T1000 (cell line): ENCODE data around the gene DAPL1.
A peak's percentile ranks its signal among the peaks of the same experiment; 100 is the strongest.

Experiments
- DNase-seq: peaks from one replicate; lab custom pipeline; 2025; ENCODE audit warnings: mixed read lengths; lab: John Stamatoyannopoulos, UW

DAPL1 gene

GRCh38 chr2:158795195-158795924 lies at the start of gene DAPL1:
TSS of gene DAPL1 (plus strand) at chr2:158795317. CDS start at chr2:158795373, 56 bp downstream.
- DNase-seq, result no peak

- DNase-seq, result no peak
Observed at GRCh38 chr2:158745866-158746382, 49.2 kb upstream of the DAPL1 start.

- no peak for DNase-seq
Observed at GRCh38 chr2:158746488-158746887, 48.6 kb upstream of the DAPL1 start.

- DNase-seq, result no peak
Observed at GRCh38 chr2:158747281-158747680, 47.8 kb upstream of the DAPL1 start.

GRCh38 chr2:158748926-158749590 lies 46.1 kb upstream of the DAPL1 start:
- DNase-seq, result no peak

GRCh38 chr2:158750458-158751125 lies 44.5 kb upstream of the DAPL1 start:
- DNase-seq, result no peak

GRCh38 chr2:158753641-158754611 lies 41.2 kb upstream of the DAPL1 start:
- peak; percentile 26 for DNase-seq

- DNase-seq, result no peak
Observed at GRCh38 chr2:158755310-158756087, 39.6 kb upstream of the DAPL1 start.

GRCh38 chr2:158756331-158756730 lies 38.8 kb upstream of the DAPL1 start:
- no peak for DNase-seq

- DNase-seq, result no peak
Observed at GRCh38 chr2:158756976-158757375, 38.1 kb upstream of the DAPL1 start.

GRCh38 chr2:158760887-158761286 lies 34.2 kb upstream of the DAPL1 start:
- no peak for DNase-seq

- no peak for DNase-seq
Observed at GRCh38 chr2:158761621-158762020, 33.5 kb upstream of the DAPL1 start.

- no peak for DNase-seq
Observed at GRCh38 chr2:158762336-158762735, 32.8 kb upstream of the DAPL1 start.

GRCh38 chr2:158766524-158766923 lies 28.6 kb upstream of the DAPL1 start:
- no peak for DNase-seq

GRCh38 chr2:158772306-158773078 lies 22.6 kb upstream of the DAPL1 start:
- DNase-seq, result no peak

- DNase-seq, result peak; percentile 27
Observed at GRCh38 chr2:158773121-158773520, 22.0 kb upstream of the DAPL1 start.

- no peak for DNase-seq
Observed at GRCh38 chr2:158774681-158775080, 20.4 kb upstream of the DAPL1 start.

GRCh38 chr2:158775273-158776027 lies 19.7 kb upstream of the DAPL1 start:
- no peak for DNase-seq

- DNase-seq, result no peak
Observed at GRCh38 chr2:158776231-158776630, 18.9 kb upstream of the DAPL1 start.
